Prostate gland (tissue), 2 donors: ENCODE measurements around the gene ATL3. TPM values are rescaled to one million over a fixed set of nuclear protein-coding genes. Genes with fewer than 3 reads are reported as not detected.

ENCODE experiments used
- DNase-seq: peaks from one replicate; pipeline ENCODE4 v3.0.0-alpha.2; 2019; ENCODE audit warnings: low spot score
- H3K27ac ChIP-seq, 2 donors: fragments of 200-600 bp; sonication (generic); 2 replicates each; pipeline ENCODE4 v1.5.1; 2017 to 2019
- H3K27me3 ChIP-seq: fragments of 200-600 bp; sonication (generic); replicated peaks from 2 replicates; pipeline ENCODE4 v1.5.1; 2019; ENCODE audit not compliant: insufficient read depth
- H3K36me3 ChIP-seq, 2 donors: fragments of 200-600 bp; sonication (generic); 1 replicate in 1 of 2; 2 replicates in 1 of 2; pipeline versions ENCODE4 v1.5.1 to v1.8.1; 2017 to 2019
- H3K4me1 ChIP-seq: fragments of 200-600 bp; sonication (generic); replicated peaks from 2 replicates; pipeline ENCODE4 v1.5.1; 2019
- H3K4me3 ChIP-seq, 2 donors: fragments of 200-600 bp; sonication (generic); 2 replicates each; pipeline ENCODE4 v1.5.1; 2017 to 2019
- H3K9me3 ChIP-seq: fragments of 200-600 bp; sonication (generic); 2 replicates; pipeline ENCODE4 v1.5.1; 2017
- CTCF ChIP-seq, 4 experiments: fragments of 200-600 bp in 2 of 4; fragments of 450-650 bp in 2 of 4; sonication (generic) in 2 of 4; IDR thresholded peaks; 1 replicate in 3 of 4; 2 replicates in 1 of 4; pipeline ENCODE4 v1.5.1; 2016 to 2019; ENCODE audit warnings: antibody characterized with exemption in 4 of 4, mild to moderate bottlenecking in 2 of 4, moderate library complexity in 2 of 4
- POLR2A ChIP-seq: fragments of 450-650 bp; IDR thresholded peaks from one replicate; pipeline ENCODE4 v1.6.1; 2016; ENCODE audit warnings: antibody characterized with exemption, mild to moderate bottlenecking
- POLR2AphosphoS5 ChIP-seq: sonication (generic); formaldehyde crosslinking; IDR thresholded peaks from one replicate; pipeline ENCODE4 v1.6.1; 2017; ENCODE audit warnings: antibody characterized with exemption
- WGBS: methylation state at CpG from one replicate; pipeline ENCODE4 v1.1.5; 2018; 5-methylcytosine and 5-hydroxymethylcytosine counted together
- intact Hi-C: fragments of 100-400 bp; cut with DNase I; formaldehyde crosslinking; loops from one replicate; pipeline ENCODE4 v1.14.2; 2022
- total RNA-seq, 2 donors: library from RNA; depleted of rRNA; stranded (reverse); fragments of >200 nt; gene quantifications; one replicate each; pipeline ENCODE4 v1.1.0, GENCODE V29; 2016

The ATL3 gene
- total RNA-seq, 2 donors from 2014 or later, result 46.7 to 64.3 TPM

- WGBS, result 2% methylated on average over 49 of the region's 63 CpGs
- Histone ChIP-seq H3K9me3 (no peaks in the 10 kb centered on the region), H3K4me1 (no peaks in the 10 kb centered on the region), H3K36me3 (no peaks in the 10 kb centered on the region), H3K4me3 (peak overlapping the region; percentile 60 to 90), H3K27me3 (no peaks in the 10 kb centered on the region), H3K27ac (peak overlapping the region; percentile 93 to 98)
- intact Hi-C loops, result no loop called here
- DNase-seq, result peak; percentile 54
- TF ChIP-seq POLR2A (no peak), CTCF (IDR thresholded peaks at IDR 0.05) (peak in 3 of 4 experiments; percentile 28 to 62 (median 54)), POLR2AphosphoS5 (peak; percentile 22)
Observed at GRCh38 chr11:63670433-63671321, 499 bp downstream of the ATL3 start.

GRCh38 chr11:63670096-63670432 is 1.1 kb downstream of the ATL3 start:
- peak overlapping the region; percentile 60 to 90 for H3K4me3 ChIP-seq
- intact Hi-C loops, result no loop called here
- no peaks in the 10 kb centered on the region for H3K9me3 ChIP-seq
- 44% methylated on average over 7 of the region's 7 CpGs for WGBS
- no peak for DNase-seq
- H3K36me3 ChIP-seq, result no peaks in the 10 kb centered on the region
- no peaks in the 10 kb centered on the region for H3K27me3 ChIP-seq
- TF ChIP-seq CTCF (IDR thresholded peaks at IDR 0.05) (no peak), POLR2AphosphoS5 (no peak), POLR2A (no peak)
- H3K4me1 ChIP-seq, result no peaks in the 10 kb centered on the region
- H3K27ac ChIP-seq, result peak overlapping the region; percentile 93 to 98

GRCh38 chr11:63667995-63668795 is 3.0 kb downstream of the ATL3 start:
- Histone ChIP-seq H3K4me1 (no peaks in the 10 kb centered on the region), H3K27ac (no peak overlapping the region), H3K36me3 (no peaks in the 10 kb centered on the region), H3K4me3 (no peak overlapping the region), H3K27me3 (no peaks in the 10 kb centered on the region), H3K9me3 (no peaks in the 10 kb centered on the region)
- intact Hi-C loops, result no loop called here
- no peak for DNase-seq
- no peak for TF ChIP-seq CTCF (IDR thresholded peaks at IDR 0.05)
- no peak for TF ChIP-seq POLR2A
- no peak for TF ChIP-seq POLR2AphosphoS5
- 62% methylated on average over 3 of the region's 3 CpGs for WGBS

GRCh38 chr11:63666874-63667273 is 4.3 kb downstream of the ATL3 start:
- WGBS, result 83% methylated on average over 4 of the region's 4 CpGs
- TF ChIP-seq CTCF (IDR thresholded peaks at IDR 0.05) (no peak), POLR2A (no peak), POLR2AphosphoS5 (no peak)
- H3K27ac ChIP-seq, result no peak overlapping the region
- no peak for DNase-seq
- no peaks in the 10 kb centered on the region for H3K36me3 ChIP-seq
- H3K27me3 ChIP-seq, result no peaks in the 10 kb centered on the region
- no peaks in the 10 kb centered on the region for H3K4me1 ChIP-seq
- intact Hi-C loops, result no loop called here
- H3K4me3 ChIP-seq, result no peak overlapping the region
- H3K9me3 ChIP-seq, result no peaks in the 10 kb centered on the region
